HL-60 (cell line): ENCODE results near the gene TLR9.

Experiments
- CTCF ChIP-seq: IDR thresholded peaks from one replicate; pipeline ENCODE4 v1.5.1; 2011; ENCODE audit warnings: low read length, control low read depth, inconsistent platforms; ENCODE audit not compliant: insufficient read depth
- GABPA ChIP-seq: IDR thresholded peaks from 2 replicates; pipeline ENCODE4 v1.6.1; 2012; ENCODE audit warnings: low read depth
- POLR2AphosphoS5 ChIP-seq: IDR thresholded peaks from 2 replicates; pipeline ENCODE4 v1.6.1; 2012; ENCODE audit warnings: low read depth
- SPI1 ChIP-seq: IDR thresholded peaks from 2 replicates; pipeline ENCODE4 v1.6.1; 2012; ENCODE audit warnings: low read depth, mild to moderate bottlenecking, borderline replicate concordance
- TF ChIP-seq, protein P1 (sequence below): IDR thresholded peaks from 2 replicates; pipeline ENCODE4 v1.6.1; 2012; ENCODE audit warnings: low read depth; ENCODE audit not compliant: insufficient replicate concordance

- no peak for TF ChIP-seq POLR2AphosphoS5
- no peak for TF ChIP-seq CTCF
- TF ChIP-seq, protein P1, sequence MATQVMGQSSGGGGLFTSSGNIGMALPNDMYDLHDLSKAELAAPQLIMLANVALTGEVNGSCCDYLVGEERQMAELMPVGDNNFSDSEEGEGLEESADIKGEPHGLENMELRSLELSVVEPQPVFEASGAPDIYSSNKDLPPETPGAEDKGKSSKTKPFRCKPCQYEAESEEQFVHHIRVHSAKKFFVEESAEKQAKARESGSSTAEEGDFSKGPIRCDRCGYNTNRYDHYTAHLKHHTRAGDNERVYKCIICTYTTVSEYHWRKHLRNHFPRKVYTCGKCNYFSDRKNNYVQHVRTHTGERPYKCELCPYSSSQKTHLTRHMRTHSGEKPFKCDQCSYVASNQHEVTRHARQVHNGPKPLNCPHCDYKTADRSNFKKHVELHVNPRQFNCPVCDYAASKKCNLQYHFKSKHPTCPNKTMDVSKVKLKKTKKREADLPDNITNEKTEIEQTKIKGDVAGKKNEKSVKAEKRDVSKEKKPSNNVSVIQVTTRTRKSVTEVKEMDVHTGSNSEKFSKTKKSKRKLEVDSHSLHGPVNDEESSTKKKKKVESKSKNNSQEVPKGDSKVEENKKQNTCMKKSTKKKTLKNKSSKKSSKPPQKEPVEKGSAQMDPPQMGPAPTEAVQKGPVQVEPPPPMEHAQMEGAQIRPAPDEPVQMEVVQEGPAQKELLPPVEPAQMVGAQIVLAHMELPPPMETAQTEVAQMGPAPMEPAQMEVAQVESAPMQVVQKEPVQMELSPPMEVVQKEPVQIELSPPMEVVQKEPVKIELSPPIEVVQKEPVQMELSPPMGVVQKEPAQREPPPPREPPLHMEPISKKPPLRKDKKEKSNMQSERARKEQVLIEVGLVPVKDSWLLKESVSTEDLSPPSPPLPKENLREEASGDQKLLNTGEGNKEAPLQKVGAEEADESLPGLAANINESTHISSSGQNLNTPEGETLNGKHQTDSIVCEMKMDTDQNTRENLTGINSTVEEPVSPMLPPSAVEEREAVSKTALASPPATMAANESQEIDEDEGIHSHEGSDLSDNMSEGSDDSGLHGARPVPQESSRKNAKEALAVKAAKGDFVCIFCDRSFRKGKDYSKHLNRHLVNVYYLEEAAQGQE, result no peak
- TF ChIP-seq GABPA, result no peak
- no peak for TF ChIP-seq SPI1
These were observed 20.1 kb upstream of the TLR9 start, which contains the start of gene PPM1M for GRCh38 chr3:52245322-52246263.
